Stimulated activated naive CD4-positive, alpha-beta T cell treated with Interleukin-2 at 50 U/mL for 16 hours (primary cell): ENCODE results near the gene SMIM10L2A.
"Not testable (repeated sequence)": the region's sequence is repeated elsewhere in the genome, so short reads cannot be mapped to it uniquely, and the experiment has no call there.

Experiments
- DNase-seq: peaks from one replicate; lab custom pipeline; 2025; lab: John Stamatoyannopoulos, UW

The SMIM10L2A gene

GRCh38 chrX:135454816-135455215, 33.1 kb downstream of the SMIM10L2A start:
- no peak for DNase-seq

- not testable (repeated sequence) for DNase-seq
Measured at GRCh38 chrX:135461756-135462155, 40.0 kb downstream of the SMIM10L2A start.

- DNase-seq = no peak
Measured at GRCh38 chrX:135463937-135464336, 42.2 kb downstream of the SMIM10L2A start.

GRCh38 chrX:135476378-135476777, 54.6 kb downstream of the SMIM10L2A start:
- DNase-seq = no peak

GRCh38 chrX:135477576-135477975, 55.8 kb downstream of the SMIM10L2A start:
- no peak for DNase-seq
